Astrocyte of the spinal cord (primary cell): ENCODE measurements around the gene DMBT1.

Experiments used
- DNase-seq: peaks from one replicate; pipeline ENCODE4 v3.0.0; 2011; ENCODE audit warnings: low read depth, low spot score
- H3K4me3 ChIP-seq: 2 replicates; pipeline ENCODE4 v1.5.1; 2011; ENCODE audit warnings: low read depth, mild to moderate bottlenecking, low read length, moderate library complexity
- CTCF ChIP-seq: IDR thresholded peaks from 2 replicates; pipeline ENCODE4 v1.5.1; 2012; ENCODE audit warnings: low read depth, mild to moderate bottlenecking, low read length, inconsistent platforms
- in situ Hi-C: cut with HindIII; loops from 2 replicates; pipeline ENCODE4 v1.10.0; 2017; ENCODE audit warnings: low sequenced_read_pairs

DMBT1 gene

GRCh38 chr10:122519144-122519543 is 41.4 kb upstream of the DMBT1 start:
- DNase-seq: no peak

GRCh38 chr10:122519873-122520272 is 40.7 kb upstream of the DMBT1 start:
- no peak for TF ChIP-seq CTCF
- DNase-seq: no peak
- H3K4me3 ChIP-seq: no peak overlapping the region
- in situ Hi-C loops: no loop called here

More at GRCh38 chr10:122519144-122519543, 41.4 kb upstream of the DMBT1 start:
- no peak for TF ChIP-seq CTCF
- H3K4me3 ChIP-seq: no peak overlapping the region
- in situ Hi-C loops: no loop called here

- in situ Hi-C loops: no loop called here
- no peak for TF ChIP-seq CTCF
- H3K4me3 ChIP-seq: no peak overlapping the region
- DNase-seq: peak; percentile 30
These were observed 39.5 kb upstream of the DMBT1 start for GRCh38 chr10:122521011-122521410.

GRCh38 chr10:122524811-122525210 is 35.7 kb upstream of the DMBT1 start:
- in situ Hi-C loops: no loop called here
- H3K4me3 ChIP-seq: no peak overlapping the region
- no peak for TF ChIP-seq CTCF
- no peak for DNase-seq

- no peak overlapping the region for H3K4me3 ChIP-seq
- in situ Hi-C loops: no loop called here
- DNase-seq: no peak
- TF ChIP-seq CTCF: peak; percentile 9
These were observed 34.8 kb upstream of the DMBT1 start for GRCh38 chr10:122525788-122526187.

- in situ Hi-C loops: no loop called here
- no peak for TF ChIP-seq CTCF
- no peak overlapping the region for H3K4me3 ChIP-seq
- DNase-seq: no peak
These were observed 33.7 kb upstream of the DMBT1 start for GRCh38 chr10:122526892-122527291.

- in situ Hi-C loops: no loop called here
- no peak overlapping the region for H3K4me3 ChIP-seq
- DNase-seq: peak; percentile 20
- TF ChIP-seq CTCF: no peak
These were observed 30.4 kb upstream of the DMBT1 start for GRCh38 chr10:122530177-122530576.
